Neutrophil (primary cell): ENCODE measurements around the gene KIF4B.

ENCODE experiments used
- H3K27ac ChIP-seq: fragments of 200-600 bp; sonication (generic); 2 replicates; pipeline ENCODE4 v1.5.1; 2016; ENCODE audit warnings: mild to moderate bottlenecking, moderate library complexity
- H3K27me3 ChIP-seq: fragments of 200-600 bp; sonication (generic); 2 replicates; pipeline ENCODE4 v1.6.0; 2016; ENCODE audit warnings: mild to moderate bottlenecking
- H3K36me3 ChIP-seq: fragments of 200-600 bp; sonication (generic); 2 replicates; pipeline ENCODE4 v1.5.1; 2017
- H3K4me1 ChIP-seq, 2 experiments: fragments of 200-600 bp in 1 of 2; sonication (generic) in 1 of 2; 1 replicate in 1 of 2; 2 replicates in 1 of 2; pipeline versions ENCODE4 v1.5.1 to v1.6.1; 2013 to 2016; ENCODE audit warnings: low read depth in 1 of 2, low read length in 1 of 2, mild to moderate bottlenecking in 1 of 2, moderate library complexity in 1 of 2; ENCODE audit not compliant: control insufficient read depth in 1 of 2, insufficient read depth in 1 of 2
- H3K4me3 ChIP-seq, 2 experiments: fragments of 200-600 bp in 1 of 2; sonication (generic) in 1 of 2; 1 replicate in 1 of 2; 2 replicates in 1 of 2; pipeline ENCODE4 v1.5.1; 2013 to 2016; ENCODE audit warnings: low read depth in 1 of 2, low read length in 1 of 2, mild to moderate bottlenecking in 1 of 2, moderate library complexity in 1 of 2
- H3K9me3 ChIP-seq: fragments of 200-600 bp; sonication (generic); 2 replicates; pipeline ENCODE4 v1.5.1; 2016
- CTCF ChIP-seq: fragments of 200-600 bp; sonication (generic); IDR thresholded peaks from 2 replicates; pipeline ENCODE4 v1.5.1; 2016; ENCODE audit warnings: antibody characterized with exemption

Gene KIF4B

GRCh38 chr5:155052532-155052931, 39.0 kb downstream of the KIF4B start:
- Histone ChIP-seq H3K4me3 (no peak overlapping the region), H3K36me3 (no peaks in the 10 kb centered on the region), H3K27ac (no peak overlapping the region), H3K4me1 (no peaks in the 10 kb centered on the region), H3K27me3 (no peaks in the 10 kb centered on the region), H3K9me3 (no peaks in the 10 kb centered on the region)
- TF ChIP-seq CTCF, result no peak

- H3K27ac ChIP-seq, result no peak overlapping the region
- no peaks in the 10 kb centered on the region for H3K9me3 ChIP-seq
- no peaks in the 10 kb centered on the region for H3K27me3 ChIP-seq
- no peak overlapping the region for H3K4me3 ChIP-seq
- no peaks in the 10 kb centered on the region for H3K4me1 ChIP-seq
- no peaks in the 10 kb centered on the region for H3K36me3 ChIP-seq
- no peak for TF ChIP-seq CTCF
Observed at GRCh38 chr5:155053501-155053900, 39.9 kb downstream of the KIF4B start.

GRCh38 chr5:155056644-155057269, 43.2 kb downstream of the KIF4B start:
- no peak overlapping the region for H3K4me3 ChIP-seq
- H3K36me3 ChIP-seq, result no peaks in the 10 kb centered on the region
- H3K27ac ChIP-seq, result no peak overlapping the region
- no peaks in the 10 kb centered on the region for H3K27me3 ChIP-seq
- H3K9me3 ChIP-seq, result no peaks in the 10 kb centered on the region
- no peaks in the 10 kb centered on the region for H3K4me1 ChIP-seq
- no peak for TF ChIP-seq CTCF

GRCh38 chr5:155057626-155058025, 44.1 kb downstream of the KIF4B start:
- TF ChIP-seq CTCF, result no peak
- H3K4me3 ChIP-seq, result no peak overlapping the region
- no peaks in the 10 kb centered on the region for H3K27me3 ChIP-seq
- no peak overlapping the region for H3K27ac ChIP-seq
- no peaks in the 10 kb centered on the region for H3K9me3 ChIP-seq
- H3K4me1 ChIP-seq, result no peaks in the 10 kb centered on the region
- H3K36me3 ChIP-seq, result no peaks in the 10 kb centered on the region

GRCh38 chr5:155064580-155064979, 51.0 kb downstream of the KIF4B start:
- no peaks in the 10 kb centered on the region for H3K4me1 ChIP-seq
- H3K27ac ChIP-seq, result no peak overlapping the region
- no peak overlapping the region for H3K4me3 ChIP-seq
- no peaks in the 10 kb centered on the region for H3K9me3 ChIP-seq
- no peaks in the 10 kb centered on the region for H3K36me3 ChIP-seq
- no peaks in the 10 kb centered on the region for H3K27me3 ChIP-seq
- TF ChIP-seq CTCF, result no peak
